WTC11 (cell line): Measurements from ENCODE around the gene EEF1AKMT4.

ENCODE experiments used
- ARID4B ChIP-seq: sonication (generic); formaldehyde crosslinking; IDR thresholded peaks from 2 replicates; pipeline ENCODE4 v1.8.0; 2023; ENCODE audit warnings: missing genetic modification reagents, mild to moderate bottlenecking, borderline replicate concordance
- CREM ChIP-seq: sonication (generic); formaldehyde crosslinking; IDR thresholded peaks from 2 replicates; pipeline ENCODE4 v1.8.1; 2022; ENCODE audit warnings: mild to moderate bottlenecking, missing genetic modification reagents, moderate library complexity
- E2F5 ChIP-seq: sonication (generic); formaldehyde crosslinking; IDR thresholded peaks from 2 replicates; pipeline ENCODE4 v1.8.1; 2022; ENCODE audit warnings: mild to moderate bottlenecking, moderate library complexity, missing genetic modification reagents
- ZNF138 ChIP-seq: sonication (generic); formaldehyde crosslinking; conservative IDR thresholded peaks from 2 replicates; pipeline ENCODE4 v1.8.1; 2022; ENCODE audit warnings: mild to moderate bottlenecking, moderate library complexity, missing genetic modification reagents
- ZNF416 ChIP-seq: fragments of 250-450 bp; sonication (Bioruptor Pico); IDR thresholded peaks from 2 replicates; pipeline ENCODE4 v1.9.0; 2021; ENCODE audit warnings: mild to moderate bottlenecking, inconsistent platforms
- TF ChIP-seq, protein P1 (sequence below): fragments of 200-600 bp; IDR thresholded peaks from 2 replicates; pipeline ENCODE4 v1.8.0; 2022; ENCODE audit warnings: antibody characterized with exemption
- TF ChIP-seq, protein P2 (sequence below): sonication (generic); formaldehyde crosslinking; IDR thresholded peaks from 2 replicates; pipeline ENCODE4 v1.8.1; 2023; ENCODE audit warnings: mild to moderate bottlenecking, missing genetic modification reagents, moderate library complexity

GRCh38 chr3:184211718-184212117, 37.8 kb upstream of the EEF1AKMT4 start:
- TF ChIP-seq, protein P1, sequence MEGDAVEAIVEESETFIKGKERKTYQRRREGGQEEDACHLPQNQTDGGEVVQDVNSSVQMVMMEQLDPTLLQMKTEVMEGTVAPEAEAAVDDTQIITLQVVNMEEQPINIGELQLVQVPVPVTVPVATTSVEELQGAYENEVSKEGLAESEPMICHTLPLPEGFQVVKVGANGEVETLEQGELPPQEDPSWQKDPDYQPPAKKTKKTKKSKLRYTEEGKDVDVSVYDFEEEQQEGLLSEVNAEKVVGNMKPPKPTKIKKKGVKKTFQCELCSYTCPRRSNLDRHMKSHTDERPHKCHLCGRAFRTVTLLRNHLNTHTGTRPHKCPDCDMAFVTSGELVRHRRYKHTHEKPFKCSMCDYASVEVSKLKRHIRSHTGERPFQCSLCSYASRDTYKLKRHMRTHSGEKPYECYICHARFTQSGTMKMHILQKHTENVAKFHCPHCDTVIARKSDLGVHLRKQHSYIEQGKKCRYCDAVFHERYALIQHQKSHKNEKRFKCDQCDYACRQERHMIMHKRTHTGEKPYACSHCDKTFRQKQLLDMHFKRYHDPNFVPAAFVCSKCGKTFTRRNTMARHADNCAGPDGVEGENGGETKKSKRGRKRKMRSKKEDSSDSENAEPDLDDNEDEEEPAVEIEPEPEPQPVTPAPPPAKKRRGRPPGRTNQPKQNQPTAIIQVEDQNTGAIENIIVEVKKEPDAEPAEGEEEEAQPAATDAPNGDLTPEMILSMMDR, result no peak
- TF ChIP-seq CREM (no peak), E2F5 (CRISPR knock-in tag) (no peak), ZNF138 (CRISPR knock-in tag) (no peak), ZNF416 (CRISPR knock-in tag) (no peak), ARID4B (CRISPR knock-in tag) (no peak)
- TF ChIP-seq, protein P2, sequence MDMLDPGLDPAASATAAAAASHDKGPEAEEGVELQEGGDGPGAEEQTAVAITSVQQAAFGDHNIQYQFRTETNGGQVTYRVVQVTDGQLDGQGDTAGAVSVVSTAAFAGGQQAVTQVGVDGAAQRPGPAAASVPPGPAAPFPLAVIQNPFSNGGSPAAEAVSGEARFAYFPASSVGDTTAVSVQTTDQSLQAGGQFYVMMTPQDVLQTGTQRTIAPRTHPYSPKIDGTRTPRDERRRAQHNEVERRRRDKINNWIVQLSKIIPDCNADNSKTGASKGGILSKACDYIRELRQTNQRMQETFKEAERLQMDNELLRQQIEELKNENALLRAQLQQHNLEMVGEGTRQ (CRISPR knock-in tag), result no peak
